GM23338 (cell line): ENCODE results near the gene TRIM24. TPM values are rescaled to one million over a fixed set of nuclear protein-coding genes. Genes with fewer than 3 reads are reported as not detected.

Source experiments
- ATAC-seq: fragments of 200-7000 bp; cut with Tn5 transposase; 3 replicates; pipeline ENCODE4 v1.9.1; 2020
- DNase-seq: peaks from one replicate; pipeline ENCODE4 v3.0.0-alpha.2; 2015; ENCODE audit warnings: low spot score
- H2AFZ ChIP-seq: fragments of 200-600 bp; sonication (generic); 2 replicates; pipeline ENCODE4 v1.8.0; 2016; ENCODE audit warnings: antibody characterized with exemption, mild to moderate bottlenecking, moderate library complexity
- H3F3A ChIP-seq: fragments of 200-600 bp; sonication (generic); replicated peaks from 2 replicates; pipeline ENCODE4 v1.8.0; 2017; ENCODE audit warnings: antibody characterized with exemption, mixed run types, low read depth
- H3K27ac ChIP-seq: fragments of 200-600 bp; sonication (generic); 2 replicates; pipeline ENCODE4 v1.6.1; 2016; ENCODE audit warnings: low read depth
- H3K27me3 ChIP-seq: fragments of 200-600 bp; sonication (generic); 2 replicates; pipeline ENCODE4 v1.8.0; 2016; ENCODE audit warnings: mild to moderate bottlenecking, mixed run types, moderate library complexity; ENCODE audit not compliant: insufficient read depth
- H3K36me3 ChIP-seq: fragments of 200-600 bp; sonication (generic); 2 replicates; pipeline ENCODE4 v1.8.0; 2016; ENCODE audit warnings: mild to moderate bottlenecking; ENCODE audit not compliant: insufficient read depth
- H3K4me1 ChIP-seq: fragments of 200-600 bp; sonication (generic); 2 replicates; pipeline ENCODE4 v1.8.0; 2016; ENCODE audit warnings: mild to moderate bottlenecking, moderate library complexity; ENCODE audit not compliant: insufficient read depth
- H3K4me2 ChIP-seq: fragments of 200-600 bp; sonication (generic); 2 replicates; pipeline ENCODE4 v1.7.1; 2017; ENCODE audit warnings: mixed run types
- H3K4me3 ChIP-seq: fragments of 200-600 bp; sonication (generic); 2 replicates; pipeline ENCODE4 v1.6.1; 2016; ENCODE audit warnings: mixed run types
- H3K79me2 ChIP-seq: fragments of 200-600 bp; sonication (generic); replicated peaks from 2 replicates; pipeline ENCODE4 v1.8.0; 2017; ENCODE audit warnings: mild to moderate bottlenecking; ENCODE audit not compliant: insufficient read depth
- H3K9me2 ChIP-seq: fragments of 200-600 bp; sonication (generic); 2 replicates; pipeline ENCODE4 v1.8.0; 2017; ENCODE audit not compliant: insufficient read depth
- H4K20me1 ChIP-seq: fragments of 200-600 bp; sonication (generic); replicated peaks from 2 replicates; pipeline ENCODE4 v1.8.0; 2017; ENCODE audit warnings: mild to moderate bottlenecking; ENCODE audit not compliant: insufficient read depth
- H3K27ac Mint-ChIP-seq: 2 replicates; pipeline ENCODE4 v1.8.0; 2020; ENCODE audit warnings: inconsistent platforms, mild to moderate bottlenecking, moderate library complexity, mixed read lengths
- H3K27me3 Mint-ChIP-seq: 3 replicates; pipeline ENCODE4 v1.8.0; 2022; ENCODE audit warnings: low read depth, mild to moderate bottlenecking, moderate library complexity, mixed read lengths, inconsistent platforms; ENCODE audit not compliant: insufficient read depth, poor library complexity
- H3K36me3 Mint-ChIP-seq: 3 replicates; pipeline ENCODE4 v1.8.0; 2021; ENCODE audit warnings: low read depth, mild to moderate bottlenecking, inconsistent platforms, moderate library complexity, mixed read lengths
- H3K4me1 Mint-ChIP-seq: 3 replicates; pipeline ENCODE4 v1.8.0; 2020; ENCODE audit warnings: mild to moderate bottlenecking, inconsistent platforms, mixed read lengths
- H3K4me3 Mint-ChIP-seq: 3 replicates; pipeline ENCODE4 v1.8.0; 2021; ENCODE audit warnings: moderate library complexity, mild to moderate bottlenecking, inconsistent platforms, mixed read lengths
- H3K9me3 Mint-ChIP-seq: 3 replicates; pipeline ENCODE4 v1.8.0; 2020; ENCODE audit warnings: moderate library complexity, mild to moderate bottlenecking, inconsistent platforms, mixed read lengths
- NANOG ChIP-seq: IDR thresholded peaks from 2 replicates; pipeline ENCODE4 v1.6.1; 2016; ENCODE audit warnings: antibody characterized with exemption, borderline replicate concordance
- POLR2AphosphoS5 ChIP-seq: IDR thresholded peaks from 2 replicates; pipeline ENCODE4 v1.6.1; 2016; ENCODE audit warnings: antibody characterized with exemption, low read depth
- ZNF462 ChIP-seq: fragments of 250-450 bp; sonication (Bioruptor Pico); IDR thresholded peaks from 2 replicates; pipeline ENCODE4 v1.5.0; 2020; ENCODE audit warnings: mild to moderate bottlenecking, moderate library complexity
- polyA plus RNA-seq: library from polyadenylated mRNA; unstranded; fragments of >200 nt; fragmentation: Nextera tagmentation; extraction: Ambion mirVana; gene quantifications from 2 replicates; pipeline ENCODE4 v1.2.1, GENCODE V29; 2016
- total RNA-seq: library from RNA; depleted of rRNA; stranded (reverse); fragments of >200 nt; shearing (Covaris generic); gene quantifications from 2 replicates; pipeline ENCODE4 v1.2.3, GENCODE V29; 2014
- TF ChIP-seq, protein P1 (sequence below), 2 experiments: fragments of 200-600 bp in 1 of 2; sonication (generic) in 1 of 2; conservative IDR thresholded peaks; 2 replicates each; pipeline versions ENCODE4 v1.5.1 to v1.6.1; 2016 to 2017; ENCODE audit warnings: antibody characterized with exemption in 2 of 2, low read depth in 2 of 2, mild to moderate bottlenecking in 2 of 2, moderate library complexity in 1 of 2

The TRIM24 gene
- total and polyA plus RNA-seq, 2 experiments from 2014 or later = 67.0 to 120 TPM

- TF ChIP-seq ZNF462 = no peak
These were observed 158.4 kb downstream of the TRIM24 start (continued) for GRCh38 chr7:138618506-138618905.

DNA sequence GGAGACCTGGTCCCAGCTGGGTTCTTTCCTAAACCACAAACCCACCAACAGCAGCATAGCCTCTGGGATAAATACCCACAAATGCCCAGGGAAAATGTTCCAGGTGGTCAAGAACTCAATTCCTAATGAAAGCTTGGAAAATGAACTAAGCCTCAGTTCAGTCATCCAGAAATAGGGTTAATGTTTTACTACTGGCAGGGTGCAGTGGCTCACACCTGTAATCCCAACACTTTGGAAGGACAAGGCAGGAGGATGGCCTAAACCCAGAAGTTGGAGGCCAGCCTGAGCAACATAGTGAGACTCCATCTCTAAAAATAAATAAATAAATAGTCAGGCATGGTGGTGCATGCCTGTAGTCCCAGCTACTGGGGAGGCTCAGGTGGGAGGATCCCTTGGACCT is 158.9 kb downstream of the TRIM24 start:
- Histone ChIP-seq H3K4me3 (no peak overlapping the region), H3K4me2 (no peak overlapping the region), H3F3A (no peaks in the 10 kb centered on the region), H3K36me3 (no peaks in the 10 kb centered on the region), H3K4me1 (no peaks in the 10 kb centered on the region), H3K27me3 (no peaks in the 10 kb centered on the region), H3K27ac (no peak overlapping the region), H3K79me2 (no peaks in the 10 kb centered on the region), H3K9me2 (no peaks in the 10 kb centered on the region; the same call in 1 of the 2 replicates), H2AFZ (no peak overlapping the region), H4K20me1 (no peaks in the 10 kb centered on the region)
- H3K36me3 Mint-ChIP-seq = no peaks in the 10 kb centered on the region
- H3K9me3 Mint-ChIP-seq = no peaks in the 10 kb centered on the region
- no peaks in the 10 kb centered on the region for H3K4me1 Mint-ChIP-seq
- H3K27me3 Mint-ChIP-seq = peaks cover 2% of the 10 kb centered on the region
- DNase-seq = no peak
- H3K4me3 Mint-ChIP-seq = no peak overlapping the region
- no peak for ATAC-seq
- TF ChIP-seq, protein P1, sequence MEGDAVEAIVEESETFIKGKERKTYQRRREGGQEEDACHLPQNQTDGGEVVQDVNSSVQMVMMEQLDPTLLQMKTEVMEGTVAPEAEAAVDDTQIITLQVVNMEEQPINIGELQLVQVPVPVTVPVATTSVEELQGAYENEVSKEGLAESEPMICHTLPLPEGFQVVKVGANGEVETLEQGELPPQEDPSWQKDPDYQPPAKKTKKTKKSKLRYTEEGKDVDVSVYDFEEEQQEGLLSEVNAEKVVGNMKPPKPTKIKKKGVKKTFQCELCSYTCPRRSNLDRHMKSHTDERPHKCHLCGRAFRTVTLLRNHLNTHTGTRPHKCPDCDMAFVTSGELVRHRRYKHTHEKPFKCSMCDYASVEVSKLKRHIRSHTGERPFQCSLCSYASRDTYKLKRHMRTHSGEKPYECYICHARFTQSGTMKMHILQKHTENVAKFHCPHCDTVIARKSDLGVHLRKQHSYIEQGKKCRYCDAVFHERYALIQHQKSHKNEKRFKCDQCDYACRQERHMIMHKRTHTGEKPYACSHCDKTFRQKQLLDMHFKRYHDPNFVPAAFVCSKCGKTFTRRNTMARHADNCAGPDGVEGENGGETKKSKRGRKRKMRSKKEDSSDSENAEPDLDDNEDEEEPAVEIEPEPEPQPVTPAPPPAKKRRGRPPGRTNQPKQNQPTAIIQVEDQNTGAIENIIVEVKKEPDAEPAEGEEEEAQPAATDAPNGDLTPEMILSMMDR (conservative IDR thresholded peaks at IDR 0.05; ENCODE audit: low read depth in 2 of 2) = no peak
- TF ChIP-seq POLR2AphosphoS5 = no peak
- TF ChIP-seq NANOG = no peak
- H3K27ac Mint-ChIP-seq = no peak overlapping the region
